GM19238 (cell line): ENCODE measurements around the gene PRRC2B.

ENCODE experiments used
- DNase-seq: peaks from one replicate; pipeline ENCODE4 v3.0.0; 2011; ENCODE audit warnings: low spot score; ENCODE audit not compliant: insufficient read length

PRRC2B gene

GRCh38 chr9:131407717-131408195, 13.9 kb downstream of the PRRC2B start:
- no peak for DNase-seq

- DNase-seq = no peak
These were observed 15.6 kb downstream of the PRRC2B start for GRCh38 chr9:131409458-131409992.

GRCh38 chr9:131410044-131410491, 16.2 kb downstream of the PRRC2B start:
- no peak for DNase-seq

- no peak for DNase-seq
These were observed 18.1 kb downstream of the PRRC2B start for GRCh38 chr9:131411719-131412681.

- no peak for DNase-seq
These were observed 22.6 kb downstream of the PRRC2B start for GRCh38 chr9:131416509-131416908.

GRCh38 chr9:131417264-131418142, 23.6 kb downstream of the PRRC2B start:
- no peak for DNase-seq

GRCh38 chr9:131418143-131419025, 24.5 kb downstream of the PRRC2B start:
- DNase-seq = no peak

- DNase-seq = no peak
These were observed 25.2 kb downstream of the PRRC2B start for GRCh38 chr9:131419026-131419614.

- no peak for DNase-seq
These were observed 25.8 kb downstream of the PRRC2B start for GRCh38 chr9:131419716-131420115.

- no peak for DNase-seq
These were observed 27.2 kb downstream of the PRRC2B start for GRCh38 chr9:131420980-131421624.

- DNase-seq = no peak
These were observed 27.8 kb downstream of the PRRC2B start for GRCh38 chr9:131421691-131422090.

- DNase-seq = no peak
These were observed 28.4 kb downstream of the PRRC2B start for GRCh38 chr9:131422241-131422792.

GRCh38 chr9:131423171-131423581, 29.3 kb downstream of the PRRC2B start:
- no peak for DNase-seq

- no peak for DNase-seq
These were observed 32.7 kb downstream of the PRRC2B start for GRCh38 chr9:131426545-131426944.

GRCh38 chr9:131429121-131430012, 35.5 kb downstream of the PRRC2B start:
- no peak for DNase-seq

- no peak for DNase-seq
These were observed 38.2 kb downstream of the PRRC2B start for GRCh38 chr9:131432050-131432449.

GRCh38 chr9:131432597-131433301, 38.9 kb downstream of the PRRC2B start:
- DNase-seq = no peak
